HepG2 (cell line): ENCODE measurements around the gene AZU1. TPM values are rescaled to one million over a fixed set of nuclear protein-coding genes. Genes with fewer than 3 reads are reported as not detected.
A peak's percentile ranks its signal among the peaks of the same experiment; 100 is the strongest.

Source experiments
- ATAC-seq: fragments of 200-7000 bp; cut with Tn5 transposase; 3 replicates; pipeline ENCODE4 v1.9.1; 2020; ENCODE audit warnings: mild to moderate bottlenecking, moderate library complexity
- BruUV-seq: library from RNA; stranded (reverse); fragments of 400-500 nt; replicated peaks from 2 replicates; lab custom pipeline; 2021; lab: Mats Ljungman, UMichigan
- CTCF ChIA-PET: fragments of 300-600 bp; formaldehyde crosslinking; extraction: SDS; loops from one replicate; lab custom pipeline; 2021; ENCODE audit warnings: low total read pairs, inconsistent platforms, low intra/inter-chr PET ratio; lab: Yijun Ruan, JAX
- POLR2A ChIA-PET: fragments of 350-600 bp; sonication (Branson Sonifier 250); formaldehyde crosslinking; loops from one replicate; lab custom pipeline; 2020; ENCODE audit warnings: antibody characterized with exemption, inconsistent platforms; lab: Yijun Ruan, JAX
- DNase-seq: peaks from one replicate; pipeline ENCODE4 v3.0.0-alpha.2; 2015; ENCODE audit warnings: low spot score
- FAIRE-seq: peaks from 3 replicates; lab custom pipeline; 2011; peaks lifted over from hg19 to GRCh38; lab: Jason Lieb, UNC
- H2AFZ ChIP-seq: one replicate; pipeline ENCODE4 v1.6.1; 2011; ENCODE audit warnings: low read length, inconsistent platforms
- H3K27ac ChIP-seq: fragments of 300-600 bp; 3 replicates; pipeline ENCODE4 v1.8.0; 2011; ENCODE audit warnings: mixed run types, mild to moderate bottlenecking, mixed read lengths, low read length, inconsistent platforms; ENCODE audit not compliant: insufficient read depth; ENCODE audit errors: extremely low read length
- H3K27me3 ChIP-seq, 2 experiments: fragments of 200-600 bp in 1 of 2; 2 replicates in 1 of 2; 3 replicates in 1 of 2; pipeline versions ENCODE4 v1.6.0 to v1.8.0; 2011; ENCODE audit warnings: low read length in 2 of 2, mild to moderate bottlenecking in 2 of 2, moderate library complexity in 2 of 2, inconsistent platforms in 1 of 2; ENCODE audit not compliant: insufficient read depth in 2 of 2, control insufficient read depth in 1 of 2
- H3K36me3 ChIP-seq, 2 experiments: fragments of 200-600 bp in 1 of 2; replicated peaks in 1 of 2; 2 replicates in 1 of 2; 3 replicates in 1 of 2; pipeline versions ENCODE4 v1.5.1 to v1.8.0; 2011; ENCODE audit warnings: low read length in 2 of 2, inconsistent platforms in 1 of 2; ENCODE audit not compliant: insufficient read depth in 2 of 2, control insufficient read depth in 1 of 2
- H3K4me1 ChIP-seq: 2 replicates; pipeline ENCODE4 v1.5.1; 2012; ENCODE audit warnings: low read length, inconsistent platforms; ENCODE audit not compliant: insufficient read depth
- H3K4me2 ChIP-seq: 2 replicates; pipeline ENCODE4 v1.6.0; 2011; ENCODE audit warnings: low read depth, low read length, inconsistent platforms
- H3K4me3 ChIP-seq, 3 experiments: fragments of 200-600 bp in 1 of 3; sonication (generic), shearing (Covaris generic) in 1 of 3; replicated peaks in 1 of 3; 2 replicates each; pipeline ENCODE4 v1.5.1; 2011 to 2016; ENCODE audit warnings: low read length in 3 of 3, inconsistent platforms in 2 of 3, low read depth in 2 of 3, mild to moderate bottlenecking in 2 of 3, control low read depth in 1 of 3, mixed read lengths in 1 of 3; ENCODE audit not compliant: insufficient read depth in 1 of 3
- H3K79me2 ChIP-seq: one replicate; pipeline ENCODE4 v1.6.1; 2011; ENCODE audit warnings: low read length, inconsistent platforms; ENCODE audit not compliant: insufficient read depth
- H3K9ac ChIP-seq: 2 replicates; pipeline ENCODE4 v1.6.0; 2011; ENCODE audit warnings: mild to moderate bottlenecking, low read depth, low read length, inconsistent platforms; ENCODE audit not compliant: insufficient read depth
- H3K9me3 ChIP-seq: 2 replicates; pipeline ENCODE4 v1.5.1; 2012; ENCODE audit warnings: mild to moderate bottlenecking, low read length
- H4K20me1 ChIP-seq: 2 replicates; pipeline ENCODE4 v1.6.0; 2011; ENCODE audit warnings: inconsistent platforms, mild to moderate bottlenecking, low read length, moderate library complexity; ENCODE audit not compliant: insufficient read depth
- AGO2 ChIP-seq: fragments of 200-400 bp; formaldehyde crosslinking; optimal IDR thresholded peaks from 2 replicates; pipeline ENCODE3; 2017; ENCODE audit warnings: mild to moderate bottlenecking, low read depth, low read length, moderate library complexity
- ARID2 ChIP-seq: sonication (generic); formaldehyde crosslinking; IDR thresholded peaks from 2 replicates; pipeline ENCODE4 v1.8.1; 2022; ENCODE audit warnings: mild to moderate bottlenecking, missing genetic modification reagents, borderline replicate concordance
- EED ChIP-seq: sonication (generic); formaldehyde crosslinking; IDR thresholded peaks from 2 replicates; pipeline ENCODE4 v1.5.0; 2020; ENCODE audit warnings: mild to moderate bottlenecking, missing genetic modification reagents
- GLI4 ChIP-seq: sonication (generic); formaldehyde crosslinking; IDR thresholded peaks from 2 replicates; pipeline ENCODE4 v1.5.1; 2020; ENCODE audit warnings: missing genetic modification reagents, mild to moderate bottlenecking, moderate library complexity, borderline replicate concordance
- HNRNPL ChIP-seq: fragments of 200-400 bp; formaldehyde crosslinking; IDR thresholded peaks from 2 replicates; pipeline ENCODE4 v1.6.1; 2017; ENCODE audit warnings: mild to moderate bottlenecking, low read depth, low read length
- ISX ChIP-seq: sonication (generic); formaldehyde crosslinking; conservative IDR thresholded peaks from 2 replicates; pipeline ENCODE4 v1.5.0; 2020; ENCODE audit warnings: missing genetic modification reagents
- KLF13 ChIP-seq: sonication (generic); formaldehyde crosslinking; IDR thresholded peaks from 2 replicates; pipeline ENCODE4 v1.4.0; 2020; ENCODE audit warnings: mild to moderate bottlenecking, missing genetic modification reagents
- MEIS1 ChIP-seq: sonication (generic); formaldehyde crosslinking; IDR thresholded peaks from 2 replicates; pipeline ENCODE4 v1.9.0; 2021; ENCODE audit warnings: mild to moderate bottlenecking, missing genetic modification reagents, moderate library complexity, borderline replicate concordance
- MYNN ChIP-seq: sonication (generic); formaldehyde crosslinking; IDR thresholded peaks from 2 replicates; pipeline ENCODE4 v1.4.0; 2020; ENCODE audit warnings: mild to moderate bottlenecking, low read depth, missing genetic modification reagents
- PAX8 ChIP-seq: sonication (generic); formaldehyde crosslinking; IDR thresholded peaks from 2 replicates; pipeline ENCODE4 v1.8.0; 2022; ENCODE audit warnings: mild to moderate bottlenecking, missing genetic modification reagents, borderline replicate concordance
- POLR2AphosphoS2 ChIP-seq: IDR thresholded peaks from 2 replicates; pipeline ENCODE4 v1.6.1; 2011; ENCODE audit warnings: low read depth, low read length, improper control_type of control experiment
- RBFOX2 ChIP-seq: fragments of 200-400 bp; formaldehyde crosslinking; IDR thresholded peaks from 2 replicates; pipeline ENCODE4 v1.6.1; 2017; ENCODE audit warnings: low read depth, mild to moderate bottlenecking, low read length
- RBM22 ChIP-seq: fragments of 200-400 bp; formaldehyde crosslinking; optimal IDR thresholded peaks from 2 replicates; pipeline ENCODE3; 2017; ENCODE audit warnings: mild to moderate bottlenecking, low read length, moderate library complexity
- SALL2 ChIP-seq: sonication (generic); formaldehyde crosslinking; IDR thresholded peaks from 2 replicates; pipeline ENCODE4 v1.8.1; 2023; ENCODE audit warnings: mild to moderate bottlenecking, missing genetic modification reagents, inconsistent platforms
- SMAD3 ChIP-seq: sonication (generic); formaldehyde crosslinking; IDR thresholded peaks from 2 replicates; pipeline ENCODE4 v1.4.0; 2020; ENCODE audit warnings: missing genetic modification reagents
- SP1 ChIP-seq, 2 experiments: fragments of 450-650 bp in 1 of 2; sonication (generic) in 1 of 2; formaldehyde crosslinking in 1 of 2; IDR thresholded peaks; 2 replicates each; pipeline versions ENCODE4 v1.4.0 to v1.6.1; 2016 to 2020; ENCODE audit warnings: missing genetic modification reagents in 1 of 2
- TAF1 ChIP-seq: sonication (generic); formaldehyde crosslinking; IDR thresholded peaks from 2 replicates; pipeline ENCODE4 v1.4.0; 2020; ENCODE audit warnings: missing genetic modification reagents
- TCF7 ChIP-seq: sonication (generic); IDR thresholded peaks from 2 replicates; pipeline ENCODE4 v1.6.1; 2016; ENCODE audit warnings: antibody characterized with exemption, low read depth
- ZHX1 ChIP-seq: sonication (generic); formaldehyde crosslinking; IDR thresholded peaks from 2 replicates; pipeline ENCODE4 v1.8.1; 2022; ENCODE audit warnings: low read depth, mild to moderate bottlenecking, missing genetic modification reagents
- ZNF333 ChIP-seq: sonication (generic); formaldehyde crosslinking; IDR thresholded peaks from 2 replicates; pipeline ENCODE4 v1.4.0; 2020; ENCODE audit warnings: mild to moderate bottlenecking, missing genetic modification reagents, borderline replicate concordance
- ZNF34 ChIP-seq: sonication (generic); formaldehyde crosslinking; IDR thresholded peaks from 2 replicates; pipeline ENCODE4 v1.4.0; 2020; ENCODE audit warnings: mild to moderate bottlenecking, missing genetic modification reagents, borderline replicate concordance
- ZNF546 ChIP-seq: sonication (generic); formaldehyde crosslinking; conservative IDR thresholded peaks from 2 replicates; pipeline ENCODE4 v1.8.1; 2023; ENCODE audit warnings: mild to moderate bottlenecking, missing genetic modification reagents
- ZNF550 ChIP-seq: sonication (generic); formaldehyde crosslinking; IDR thresholded peaks from 2 replicates; pipeline ENCODE4 v1.4.0; 2020; ENCODE audit warnings: mild to moderate bottlenecking, missing genetic modification reagents, borderline replicate concordance
- ZNF777 ChIP-seq: sonication (generic); formaldehyde crosslinking; IDR thresholded peaks from 2 replicates; pipeline ENCODE4 v1.4.0; 2020; ENCODE audit warnings: missing genetic modification reagents
- WGBS: methylation state at CpG from one replicate; pipeline ENCODE4 v1.1.6; 2017; ENCODE audit warnings: low lambda C conversion rate; 5-methylcytosine and 5-hydroxymethylcytosine counted together
- in situ Hi-C: cut with HindIII; loops from 2 replicates; pipeline ENCODE4 v1.10.0; 2017; ENCODE audit warnings: low pct_unique_long_range_greater_than_20kb; ENCODE audit not compliant: extremely low pct_ligation_motif_present
- intact Hi-C: fragments of 100-400 bp; cut with micrococcal nuclease; formaldehyde crosslinking; loops from one replicate; pipeline ENCODE4 v1.10.0; 2022; ENCODE audit not compliant: unreplicated experiment
- polyA plus RNA-seq, 8 experiments: library from polyadenylated mRNA; depleted of rRNA in 3 of 8; stranded (reverse) in 7 of 8; unstranded in 1 of 8; fragments of >200 nt; fragmentation: Illumina TruSeq in 4 of 8; extraction: Trizol in 4 of 8; gene quantifications; 2 replicates each; pipeline versions ENCODE4 v1.2.1 to v1.2.3, GENCODE V29; 2011 to 2016; ENCODE audit warnings: low read depth in 4 of 8, missing spikeins in 1 of 8, mixed read lengths in 1 of 8; ENCODE audit not compliant: insufficient read depth in 1 of 8
- total RNA-seq, 5 experiments: library from RNA; depleted of rRNA; stranded (reverse); fragments of >200 nt; fragmentation: Illumina TruSeq; extraction: Trizol; gene quantifications; 2 replicates each; pipeline ENCODE4 v1.2.3, GENCODE V29; 2016; ENCODE audit warnings: low read depth in 1 of 5

Gene AZU1
- total and polyA plus RNA-seq, 2 of the 13 experiments (the other 11 are each of a cell fraction or from before 2014, with no cell fraction given), result not detected

- CTCF ChIA-PET, result no interaction called here
- H3K4me1 ChIP-seq, result peaks cover 18% of the 10 kb centered on the region
- ATAC-seq (peak; percentile 14), FAIRE-seq (no peak), DNase-seq (no peak)
- peaks cover 66% of the 10 kb centered on the region for H3K79me2 ChIP-seq
- 97% methylated on average over 65 of the region's 93 CpGs for WGBS
- no TSS peak for BruUV-seq
- POLR2A ChIA-PET, result no interaction called here
- in situ Hi-C loops (no loop called here), intact Hi-C loops (no loop called here)
- H3K9ac ChIP-seq, result no peak overlapping the region
- no peak overlapping the region for H3K27ac ChIP-seq
- H3K9me3 ChIP-seq, result no peaks in the 10 kb centered on the region
- peaks cover 85% of the 10 kb centered on the region for H4K20me1 ChIP-seq
- no peak overlapping the region for H2AFZ ChIP-seq
- H3K4me2 ChIP-seq, result no peak overlapping the region
- peaks cover 53 to 97% of the 10 kb centered on the region in 2 experiments; a peak in 4 of 5 replicates for H3K36me3 ChIP-seq
- H3K4me3 ChIP-seq, result no peak overlapping the region
- H3K27me3 ChIP-seq, result no peaks in the 10 kb centered on the region
- TF ChIP-seq GLI4 (CRISPR knock-in tag), result no peak
- TF ChIP-seq RBM22, result peak; percentile 86
- no peak for TF ChIP-seq KLF13 (CRISPR knock-in tag)
- no peak for TF ChIP-seq ARID2 (CRISPR knock-in tag)
- no peak for TF ChIP-seq ZNF333 (CRISPR knock-in tag)
- TF ChIP-seq SALL2 (CRISPR knock-in tag), result no peak
- TF ChIP-seq ZHX1, result no peak
- no peak for TF ChIP-seq ZNF34 (CRISPR knock-in tag)
- peak; percentile 79 for TF ChIP-seq RBFOX2
- no peak for TF ChIP-seq MEIS1
- TF ChIP-seq MYNN, result no peak
- TF ChIP-seq AGO2, result peak; percentile 95
- no peak for TF ChIP-seq ZNF550 (CRISPR knock-in tag)
- no peak for TF ChIP-seq EED
- no peak for TF ChIP-seq PAX8
- TF ChIP-seq ZNF546 (CRISPR knock-in tag), result no peak
- TF ChIP-seq HNRNPL, result no peak
- TF ChIP-seq SP1 (IDR thresholded peaks at IDR 0.05), result no peak
- no peak for TF ChIP-seq SP1 (CRISPR knock-in tag; IDR thresholded peaks at IDR 0.05)
- TF ChIP-seq ISX (CRISPR knock-in tag), result no peak
- no peak for TF ChIP-seq TCF7
- TF ChIP-seq POLR2AphosphoS2, result peak; percentile 1; the same call in 1 of the 2 replicates
- TF ChIP-seq SMAD3 (CRISPR knock-in tag), result no peak
- TF ChIP-seq TAF1 (CRISPR knock-in tag), result no peak
- no peak for TF ChIP-seq ZNF777 (CRISPR knock-in tag)
Observed at GRCh38 chr19:805600-806550, 21.8 kb upstream of the AZU1 start.
